ENCODE measurements around the gene BEGAIN.

DNA sequence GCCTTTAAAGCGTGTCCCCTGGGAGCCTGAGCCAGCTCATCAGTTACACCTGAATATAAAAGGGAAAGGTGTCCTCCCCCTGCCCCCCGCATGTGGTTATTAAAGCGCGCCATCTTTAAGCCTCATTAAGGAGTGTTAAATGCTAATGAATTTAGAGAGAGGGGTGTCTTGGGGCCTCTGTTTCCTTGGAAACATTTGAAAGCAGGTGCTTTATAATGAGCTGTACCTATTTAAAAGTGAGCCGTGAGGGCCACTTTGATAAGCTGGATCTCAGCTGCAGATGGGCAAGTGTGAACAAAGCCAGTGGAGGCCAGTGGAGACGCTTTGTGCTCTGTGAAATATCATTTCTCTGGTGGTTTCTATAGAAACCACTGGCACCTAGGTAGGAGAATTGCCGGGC lies 84.0 kb downstream of the BEGAIN start:
- TF ChIP-seq, protein P1, sequence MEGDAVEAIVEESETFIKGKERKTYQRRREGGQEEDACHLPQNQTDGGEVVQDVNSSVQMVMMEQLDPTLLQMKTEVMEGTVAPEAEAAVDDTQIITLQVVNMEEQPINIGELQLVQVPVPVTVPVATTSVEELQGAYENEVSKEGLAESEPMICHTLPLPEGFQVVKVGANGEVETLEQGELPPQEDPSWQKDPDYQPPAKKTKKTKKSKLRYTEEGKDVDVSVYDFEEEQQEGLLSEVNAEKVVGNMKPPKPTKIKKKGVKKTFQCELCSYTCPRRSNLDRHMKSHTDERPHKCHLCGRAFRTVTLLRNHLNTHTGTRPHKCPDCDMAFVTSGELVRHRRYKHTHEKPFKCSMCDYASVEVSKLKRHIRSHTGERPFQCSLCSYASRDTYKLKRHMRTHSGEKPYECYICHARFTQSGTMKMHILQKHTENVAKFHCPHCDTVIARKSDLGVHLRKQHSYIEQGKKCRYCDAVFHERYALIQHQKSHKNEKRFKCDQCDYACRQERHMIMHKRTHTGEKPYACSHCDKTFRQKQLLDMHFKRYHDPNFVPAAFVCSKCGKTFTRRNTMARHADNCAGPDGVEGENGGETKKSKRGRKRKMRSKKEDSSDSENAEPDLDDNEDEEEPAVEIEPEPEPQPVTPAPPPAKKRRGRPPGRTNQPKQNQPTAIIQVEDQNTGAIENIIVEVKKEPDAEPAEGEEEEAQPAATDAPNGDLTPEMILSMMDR (IDR thresholded peaks at IDR 0.05), result no peak
- TF ChIP-seq POLR2A (IDR thresholded peaks at IDR 0.05), result no peak

All from breast epithelium (tissue), 3 donors.